H1 (cell line): Measurements from ENCODE around the gene LRBA. TPM values are rescaled to one million over a fixed set of nuclear protein-coding genes. Genes with fewer than 3 reads are reported as not detected.
"Not testable (repeated sequence)": the region's sequence is repeated elsewhere in the genome, so short reads cannot be mapped to it uniquely, and the experiment has no call there.

ENCODE experiments used
- CTCF ChIA-PET: fragments of 300-600 bp; sonication (Branson Sonifier 250); formaldehyde crosslinking; loops from one replicate; lab custom pipeline; 2021; ENCODE audit not compliant: partially characterized antibody; lab: Charles Lee
- POLR2A ChIA-PET: fragments of 300-600 bp; sonication (Branson Sonifier 250); formaldehyde crosslinking; loops from one replicate; lab custom pipeline; 2021; ENCODE audit warnings: inconsistent platforms; ENCODE audit not compliant: partially characterized antibody; lab: Charles Lee
- DNase-seq, 2 experiments: peaks; one replicate each; pipeline versions ENCODE4 v3.0.0 to v3.0.0-alpha.2; 2010 to 2022; ENCODE audit warnings: low spot score in 2 of 2, low read depth in 1 of 2, mixed read lengths in 1 of 2
- FAIRE-seq: peaks from 2 replicates; lab custom pipeline; 2011; peaks lifted over from hg19 to GRCh38; lab: Jason Lieb, UNC
- H2AFZ ChIP-seq: 2 replicates; pipeline ENCODE4 v1.8.1; 2012; ENCODE audit warnings: low read length, inconsistent platforms
- H2AK5ac ChIP-seq: 2 replicates; pipeline ENCODE4 v1.6.1; 2013; ENCODE audit warnings: low read depth, low read length
- H2BK120ac ChIP-seq: replicated peaks from 2 replicates; pipeline ENCODE3; 2013; ENCODE audit warnings: low read depth, low read length, inconsistent platforms
- H2BK12ac ChIP-seq: 2 replicates; pipeline ENCODE4 v1.6.1; 2013; ENCODE audit warnings: low read depth, low read length
- H2BK15ac ChIP-seq: 2 replicates; pipeline ENCODE4 v1.6.1; 2013; ENCODE audit warnings: low read length
- H2BK20ac ChIP-seq: 2 replicates; pipeline ENCODE4 v1.6.1; 2013; ENCODE audit warnings: low read length
- H2BK5ac ChIP-seq: 2 replicates; pipeline ENCODE4 v1.6.1; 2013; ENCODE audit warnings: low read depth, low read length
- H3K14ac ChIP-seq: 2 replicates; pipeline ENCODE4 v1.6.1; 2013; ENCODE audit warnings: inconsistent platforms; ENCODE audit not compliant: insufficient read length
- H3K18ac ChIP-seq: 2 replicates; pipeline ENCODE4 v1.6.1; 2013; ENCODE audit warnings: low read length; ENCODE audit errors: extremely low read depth
- H3K23ac ChIP-seq: 2 replicates; pipeline ENCODE4 v1.6.1; 2013; ENCODE audit warnings: inconsistent platforms; ENCODE audit not compliant: insufficient read length
- H3K23me2 ChIP-seq: 2 replicates; pipeline ENCODE4 v1.6.1; 2013; ENCODE audit warnings: low read depth, low read length
- H3K27ac ChIP-seq: 2 replicates; pipeline ENCODE4 v1.6.1; 2011; ENCODE audit warnings: low read depth, low read length, inconsistent platforms
- H3K27me3 ChIP-seq, 4 experiments: replicated peaks in 1 of 4; 1 replicate in 1 of 4; 2 replicates in 3 of 4; pipeline versions ENCODE4 v1.6.1 to v1.8.1; 2011 to 2013; ENCODE audit warnings: low read length in 3 of 4, mild to moderate bottlenecking in 3 of 4, inconsistent platforms in 2 of 4, mixed read lengths in 2 of 4, moderate library complexity in 1 of 4; ENCODE audit not compliant: control insufficient read depth in 3 of 4, insufficient read depth in 3 of 4; ENCODE audit errors: extremely low read depth in 1 of 4
- H3K36me3 ChIP-seq, 4 experiments: 2 replicates each; pipeline versions ENCODE4 v1.6.1 to v1.8.1; 2011 to 2013; ENCODE audit warnings: mild to moderate bottlenecking in 4 of 4, low read length in 3 of 4, moderate library complexity in 2 of 4, control low read depth in 1 of 4, inconsistent platforms in 1 of 4; ENCODE audit not compliant: insufficient read depth in 4 of 4, control insufficient read depth in 2 of 4
- H3K4ac ChIP-seq: replicated peaks from 2 replicates; pipeline ENCODE3; 2013; ENCODE audit warnings: low read length, low read depth, mixed read lengths, inconsistent platforms; ENCODE audit not compliant: insufficient read length
- H3K4me1 ChIP-seq, 4 experiments: replicated peaks in 1 of 4; 1 replicate in 1 of 4; 2 replicates in 3 of 4; pipeline versions ENCODE4 v1.6.1 to v1.8.1; 2011 to 2013; ENCODE audit warnings: low read length in 3 of 4, inconsistent platforms in 2 of 4, mixed read lengths in 1 of 4; ENCODE audit not compliant: insufficient read depth in 4 of 4, control insufficient read depth in 3 of 4
- H3K4me2 ChIP-seq, 2 experiments: 2 replicates each; pipeline versions ENCODE4 v1.6.1 to v1.8.1; 2011 to 2013; ENCODE audit warnings: low read depth in 2 of 2, low read length in 2 of 2, control low read depth in 1 of 2, inconsistent platforms in 1 of 2, mild to moderate bottlenecking in 1 of 2; ENCODE audit not compliant: insufficient read depth in 1 of 2
- H3K4me3 ChIP-seq, 4 experiments: fragments of 200-600, 300-600 bp in 1 of 4; sonication (generic), shearing (Covaris generic), sonication (Bioruptor Twin) in 1 of 4; 2 replicates each; pipeline versions ENCODE4 v1.5.1 to v1.8.1; 2011 to 2016; ENCODE audit warnings: low read length in 4 of 4, low read depth in 3 of 4, control low read depth in 2 of 4, inconsistent platforms in 2 of 4, mild to moderate bottlenecking in 2 of 4, mixed read lengths in 1 of 4, moderate library complexity in 1 of 4; ENCODE audit not compliant: insufficient read depth in 2 of 4; ENCODE audit errors: extremely low read depth in 1 of 4
- H3K56ac ChIP-seq: replicated peaks from 2 replicates; pipeline ENCODE3; 2013; ENCODE audit warnings: low read depth, mild to moderate bottlenecking, mixed read lengths, low read length, inconsistent platforms; ENCODE audit not compliant: insufficient read length
- H3K79me1 ChIP-seq: 2 replicates; pipeline ENCODE4 v1.6.1; 2013; ENCODE audit warnings: low read depth, low read length, control low read depth
- H3K79me2 ChIP-seq, 2 experiments: 2 replicates each; pipeline versions ENCODE4 v1.6.1 to v1.8.1; 2012 to 2013; ENCODE audit warnings: low read length in 2 of 2, mild to moderate bottlenecking in 2 of 2, inconsistent platforms in 1 of 2; ENCODE audit not compliant: insufficient read depth in 2 of 2, control insufficient read depth in 1 of 2
- H3K9ac ChIP-seq, 4 experiments: replicated peaks in 1 of 4; 1 replicate in 1 of 4; 2 replicates in 3 of 4; pipeline versions ENCODE4 v1.6.1 to v1.8.1; 2011 to 2013; ENCODE audit warnings: low read depth in 3 of 4, low read length in 3 of 4, control low read depth in 2 of 4, mild to moderate bottlenecking in 2 of 4, moderate library complexity in 2 of 4, inconsistent platforms in 1 of 4; ENCODE audit errors: extremely low read depth in 1 of 4
- H3K9me3 ChIP-seq, 2 experiments: 2 replicates each; pipeline versions ENCODE4 v1.6.1 to v1.8.1; 2012 to 2013; ENCODE audit warnings: mild to moderate bottlenecking in 2 of 2, moderate library complexity in 2 of 2, control low read depth in 1 of 2, inconsistent platforms in 1 of 2, low read depth in 1 of 2, low read length in 1 of 2, mixed read lengths in 1 of 2; ENCODE audit not compliant: insufficient read depth in 2 of 2
- H4K20me1 ChIP-seq, 2 experiments: replicated peaks in 1 of 2; 2 replicates each; pipeline versions ENCODE3 to v1.8.1; 2011 to 2013; ENCODE audit warnings: inconsistent platforms in 2 of 2, low read length in 2 of 2, mild to moderate bottlenecking in 1 of 2; ENCODE audit not compliant: insufficient read depth in 2 of 2, control insufficient read depth in 1 of 2
- H4K5ac ChIP-seq: 2 replicates; pipeline ENCODE4 v1.6.1; 2013; ENCODE audit warnings: low read length, low read depth, mixed read lengths, inconsistent platforms; ENCODE audit not compliant: insufficient read length
- H4K8ac ChIP-seq: 2 replicates; pipeline ENCODE4 v1.8.0; 2013; ENCODE audit warnings: mild to moderate bottlenecking, moderate library complexity, low read length, inconsistent platforms; ENCODE audit not compliant: insufficient read depth; ENCODE audit errors: extremely low read depth
- H4K91ac ChIP-seq: replicated peaks from 2 replicates; pipeline ENCODE3; 2013; ENCODE audit warnings: low read length, mixed read lengths, inconsistent platforms; ENCODE audit not compliant: insufficient read length
- WGBS, 2 experiments: shearing (Covaris generic) in 1 of 2; methylation state at CpG; one replicate each; pipeline versions ENCODE4 v1.1.6 to v1.1.7; 2013 to 2015; ENCODE audit warnings: low lambda C conversion rate in 2 of 2, mixed read lengths in 2 of 2, inconsistent platforms in 1 of 2, low coverage in 1 of 2, missing lambda C conversion rate in 1 of 2; ENCODE audit not compliant: insufficient replicate concordance in 2 of 2, insufficient coverage in 1 of 2, insufficient read length in 1 of 2; ENCODE audit errors: extremely low coverage in 1 of 2, missing lambda C conversion rate in 1 of 2; 5-methylcytosine and 5-hydroxymethylcytosine counted together
- polyA plus RNA-seq, 7 experiments: library from polyadenylated mRNA; depleted of rRNA in 3 of 7; stranded (reverse) in 5 of 7; unstranded in 2 of 7; fragments of >200 nt in 5 of 7; fragments of 200-250 nt in 2 of 7; gene quantifications; 1 replicate in 5 of 7; 2 replicates in 1 of 7; 4 replicates in 1 of 7; pipeline versions ENCODE4 v1.2.1 to v1.2.3, GENCODE V29; 2011 to 2013; ENCODE audit warnings: missing spikeins in 2 of 7, mixed read lengths in 2 of 7
- total RNA-seq: library from RNA; stranded (reverse); fragmentation: NEBNext Ultra II Directional; extraction: Animal tissue kit (Norgen Biotek cat#: 25700); gene quantifications from 2 replicates; pipeline ENCODE4 v1.2.1, GENCODE V29; 2021

The LRBA gene
- total and polyA plus RNA-seq, 2 of the 8 experiments (the other 6 are each of a cell fraction or from before 2014, with no cell fraction given), result 54.6 to 83.2 TPM

DNA sequence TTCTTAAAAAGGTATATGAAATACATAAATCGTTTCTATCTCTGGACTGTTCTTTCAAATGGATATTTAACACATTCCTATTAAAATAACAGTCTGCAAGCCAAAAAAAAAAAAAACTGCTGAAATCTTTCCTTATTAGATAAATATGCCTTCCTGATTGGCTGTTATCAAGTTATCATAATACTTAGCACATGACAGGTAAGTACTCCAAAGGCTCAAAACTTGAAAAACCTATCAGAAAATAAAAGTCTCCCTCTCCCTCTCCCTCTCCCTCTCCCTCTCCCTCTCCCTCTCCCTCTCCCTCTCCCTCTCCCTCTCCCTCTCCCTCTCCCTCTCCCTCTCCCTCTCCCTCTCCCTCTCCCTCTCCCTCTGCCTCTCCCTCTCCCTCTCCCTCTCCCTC, 356.8 kb downstream of the LRBA start:
- H3K27me3 ChIP-seq, H2BK12ac ChIP-seq, H3K23me2 ChIP-seq, FAIRE-seq, CTCF ChIA-PET, DNase-seq, H2AFZ ChIP-seq, H3K4ac ChIP-seq, POLR2A ChIA-PET, H2AK5ac ChIP-seq, H2BK120ac ChIP-seq, H3K14ac ChIP-seq, H3K9ac ChIP-seq, H3K4me3 ChIP-seq, H3K23ac ChIP-seq, H3K4me1 ChIP-seq, H3K27ac ChIP-seq, H4K8ac ChIP-seq, H3K36me3 ChIP-seq, H2BK20ac ChIP-seq, H3K79me2 ChIP-seq, H4K91ac ChIP-seq, H3K18ac ChIP-seq, H2BK5ac ChIP-seq, H3K79me1 ChIP-seq, H4K5ac ChIP-seq, H2BK15ac ChIP-seq, H3K56ac ChIP-seq, H3K9me3 ChIP-seq, H4K20me1 ChIP-seq, H3K4me2 ChIP-seq: not testable (repeated sequence)
- WGBS, 2 experiments, result 85% methylated on average over 1 of the region's 1 CpG; no CpG with 5 or more reads in 1 of the 2 experiments
